GM12865 (cell line): ENCODE data around the gene KIF26B.

Source experiments
- DNase-seq: peaks from one replicate; pipeline ENCODE4 v3.0.0; 2010; ENCODE audit warnings: low read depth
- H3K4me3 ChIP-seq: 2 replicates; pipeline ENCODE4 v1.5.1; 2011; ENCODE audit warnings: mild to moderate bottlenecking, low read depth, low read length, control low read depth
- CTCF ChIP-seq: IDR thresholded peaks from 2 replicates; pipeline ENCODE4 v1.5.1; 2011; ENCODE audit warnings: low read length, control low read depth, low read depth, inconsistent platforms; ENCODE audit not compliant: insufficient read depth; ENCODE audit errors: missing control alignments

Gene KIF26B

GRCh38 chr1:245212221-245212710, 57.5 kb downstream of the KIF26B start:
- no peak overlapping the region for H3K4me3 ChIP-seq
- TF ChIP-seq CTCF, result no peak
- DNase-seq, result no peak

GRCh38 chr1:245213066-245213831, 58.5 kb downstream of the KIF26B start:
- no peak for TF ChIP-seq CTCF
- H3K4me3 ChIP-seq, result no peak overlapping the region
- no peak for DNase-seq

GRCh38 chr1:245215071-245215470, 60.3 kb downstream of the KIF26B start:
- H3K4me3 ChIP-seq, result no peak overlapping the region
- no peak for DNase-seq
- TF ChIP-seq CTCF, result no peak

GRCh38 chr1:245216366-245217115, 61.8 kb downstream of the KIF26B start:
- TF ChIP-seq CTCF, result no peak
- DNase-seq, result no peak
- no peak overlapping the region for H3K4me3 ChIP-seq

- no peak for TF ChIP-seq CTCF
- no peak for DNase-seq
- no peak overlapping the region for H3K4me3 ChIP-seq
These were observed 63.2 kb downstream of the KIF26B start for GRCh38 chr1:245217853-245218608.

GRCh38 chr1:245220381-245220985, 65.7 kb downstream of the KIF26B start:
- TF ChIP-seq CTCF, result no peak
- DNase-seq, result no peak

More at GRCh38 chr1:245220381-245220985, 65.7 kb downstream of the KIF26B start:
- H3K4me3 ChIP-seq, result no peak overlapping the region
